Stimulated activated CD4-positive, alpha-beta T cell treated with anti-CD3 and anti-CD28 coated beads, Interleukin-2, amount 100 ng/mL, for 4 hours (primary cell): ENCODE measurements around the gene AARS1.
"Not testable (repeated sequence)": the region's sequence is repeated elsewhere in the genome, so short reads cannot be mapped to it uniquely, and the experiment has no call there.

Experiments
- DNase-seq: peaks from one replicate; pipeline ENCODE4 v3.0.0-alpha.2; 2020; ENCODE audit warnings: low read depth

AARS1 gene

GRCh38 chr16:70223971-70224513, 65.3 kb downstream of the AARS1 start:
- not testable (repeated sequence) for DNase-seq

GRCh38 chr16:70223216-70223615, 66.1 kb downstream of the AARS1 start:
- DNase-seq, result not testable (repeated sequence)

GRCh38 chr16:70222574-70222973, 66.7 kb downstream of the AARS1 start:
- DNase-seq, result not testable (repeated sequence)

- not testable (repeated sequence) for DNase-seq
Observed at GRCh38 chr16:70218586-70218985, 70.7 kb downstream of the AARS1 start.

- not testable (repeated sequence) for DNase-seq
Observed at GRCh38 chr16:70206382-70206781, 82.9 kb downstream of the AARS1 start.

GRCh38 chr16:70204668-70205405, 84.5 kb downstream of the AARS1 start:
- DNase-seq, result not testable (repeated sequence)

GRCh38 chr16:70204010-70204409, 85.3 kb downstream of the AARS1 start:
- DNase-seq, result not testable (repeated sequence)

- DNase-seq, result not testable (repeated sequence)
Observed at GRCh38 chr16:70203508-70203907, 85.8 kb downstream of the AARS1 start.
